Activated CD4-positive, CD25-positive, alpha-beta regulatory T cell (primary cell): ENCODE measurements around the gene HTT.

Experiments
- DNase-seq, 4 experiments: peaks; one replicate each; lab custom pipeline; 2025; lab: John Stamatoyannopoulos, UW

Gene HTT

GRCh38 chr4:3218824-3219760 is 144.6 kb downstream of the HTT start:
- DNase-seq: no peak

GRCh38 chr4:3219761-3220475 is 145.4 kb downstream of the HTT start:
- no peak for DNase-seq

GRCh38 chr4:3220476-3221183 is 146.1 kb downstream of the HTT start:
- DNase-seq: no peak

GRCh38 chr4:3221184-3221494 is 146.7 kb downstream of the HTT start:
- no peak for DNase-seq

- DNase-seq: no peak
These were observed 147.5 kb downstream of the HTT start for GRCh38 chr4:3221996-3222395.

GRCh38 chr4:3223346-3223745 is 148.9 kb downstream of the HTT start:
- DNase-seq: no peak

GRCh38 chr4:3223956-3224748 is 149.7 kb downstream of the HTT start:
- DNase-seq: no peak

- no peak for DNase-seq
These were observed 150.8 kb downstream of the HTT start for GRCh38 chr4:3225071-3225850.

- no peak for DNase-seq
These were observed 151.5 kb downstream of the HTT start for GRCh38 chr4:3225936-3226335.

- DNase-seq: no peak
These were observed 152.0 kb downstream of the HTT start for GRCh38 chr4:3226467-3226866.

- no peak for DNase-seq
These were observed 152.5 kb downstream of the HTT start for GRCh38 chr4:3226944-3227343.

- no peak for DNase-seq
These were observed 153.6 kb downstream of the HTT start for GRCh38 chr4:3227878-3228675.

GRCh38 chr4:3228881-3229280 is 154.4 kb downstream of the HTT start:
- DNase-seq: no peak

- no peak for DNase-seq
These were observed 154.8 kb downstream of the HTT start for GRCh38 chr4:3229328-3229727.

- no peak for DNase-seq
These were observed 155.5 kb downstream of the HTT start for GRCh38 chr4:3229964-3230363.

GRCh38 chr4:3231471-3231870 is 157.0 kb downstream of the HTT start:
- no peak for DNase-seq

GRCh38 chr4:3232001-3232400 is 157.5 kb downstream of the HTT start:
- DNase-seq: no peak

- no peak for DNase-seq
These were observed 158.4 kb downstream of the HTT start for GRCh38 chr4:3232871-3233271.

- no peak for DNase-seq
These were observed 159.1 kb downstream of the HTT start for GRCh38 chr4:3233391-3234071.
